AG04449 (cell line): ENCODE data around the gene CAMK1.

Experiments used
- CTCF ChIA-PET: fragments of 350-600 bp; formaldehyde crosslinking; extraction: SDS; loops from one replicate; lab custom pipeline; 2021; ENCODE audit warnings: antibody characterized with exemption; lab: Yijun Ruan, JAX
- POLR2A ChIA-PET: fragments of 400-600, 350-600 bp; formaldehyde crosslinking; extraction: SDS; loops from one replicate; lab custom pipeline; 2020; ENCODE audit warnings: antibody characterized with exemption, inconsistent platforms; lab: Yijun Ruan, JAX
- DNase-seq: peaks from one replicate; pipeline ENCODE4 v3.0.0-alpha.2; 2010; ENCODE audit warnings: low read depth, low spot score
- H3K4me3 ChIP-seq: 2 replicates; pipeline ENCODE4 v1.5.1; 2011; ENCODE audit warnings: low read depth, mild to moderate bottlenecking, control low read depth, low read length
- TF ChIP-seq, protein P1 (sequence below): IDR thresholded peaks from one replicate; pipeline ENCODE4 v1.5.1; 2011; ENCODE audit warnings: mild to moderate bottlenecking, moderate library complexity, low read length, control low read depth, inconsistent platforms; ENCODE audit not compliant: insufficient read depth; ENCODE audit errors: missing control alignments

The CAMK1 gene

DNA sequence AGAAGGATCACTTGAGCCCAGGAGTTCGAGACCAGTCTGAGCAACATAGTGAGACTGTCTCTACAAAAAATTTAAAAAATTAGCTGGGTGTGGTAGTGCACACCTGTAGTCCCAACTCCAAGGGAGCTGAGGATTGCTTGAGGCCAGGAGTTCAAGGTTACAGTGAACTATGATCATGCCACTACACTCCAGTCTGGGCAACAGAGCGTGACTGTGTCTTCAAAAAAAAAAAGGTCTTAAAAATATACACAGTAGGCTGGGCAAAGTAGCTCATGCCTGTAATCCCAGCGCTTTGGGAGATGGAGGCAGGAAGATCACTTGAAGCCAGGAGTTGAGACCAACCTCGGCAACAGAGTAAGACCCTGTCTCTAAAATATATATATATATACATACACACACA is 11.2 kb upstream of the CAMK1 start:
- POLR2A ChIA-PET: interaction anchor here (0.8 to 1.1 kb wide), 2 partner anchors 9 to 12 kb away, joined by 3 read pairs; partner anchors contain the start of genes ARPC4 and TADA3
- CTCF ChIA-PET: interaction anchor here (0.7 to 2.0 kb wide), 3 partner anchors 7 to 23 kb away, joined by 3 to 7 read pairs (median 3); no protein-coding TSS in a partner anchor
- no peak for DNase-seq
- TF ChIP-seq, protein P1, sequence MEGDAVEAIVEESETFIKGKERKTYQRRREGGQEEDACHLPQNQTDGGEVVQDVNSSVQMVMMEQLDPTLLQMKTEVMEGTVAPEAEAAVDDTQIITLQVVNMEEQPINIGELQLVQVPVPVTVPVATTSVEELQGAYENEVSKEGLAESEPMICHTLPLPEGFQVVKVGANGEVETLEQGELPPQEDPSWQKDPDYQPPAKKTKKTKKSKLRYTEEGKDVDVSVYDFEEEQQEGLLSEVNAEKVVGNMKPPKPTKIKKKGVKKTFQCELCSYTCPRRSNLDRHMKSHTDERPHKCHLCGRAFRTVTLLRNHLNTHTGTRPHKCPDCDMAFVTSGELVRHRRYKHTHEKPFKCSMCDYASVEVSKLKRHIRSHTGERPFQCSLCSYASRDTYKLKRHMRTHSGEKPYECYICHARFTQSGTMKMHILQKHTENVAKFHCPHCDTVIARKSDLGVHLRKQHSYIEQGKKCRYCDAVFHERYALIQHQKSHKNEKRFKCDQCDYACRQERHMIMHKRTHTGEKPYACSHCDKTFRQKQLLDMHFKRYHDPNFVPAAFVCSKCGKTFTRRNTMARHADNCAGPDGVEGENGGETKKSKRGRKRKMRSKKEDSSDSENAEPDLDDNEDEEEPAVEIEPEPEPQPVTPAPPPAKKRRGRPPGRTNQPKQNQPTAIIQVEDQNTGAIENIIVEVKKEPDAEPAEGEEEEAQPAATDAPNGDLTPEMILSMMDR: no peak
- no peak overlapping the region for H3K4me3 ChIP-seq

DNA sequence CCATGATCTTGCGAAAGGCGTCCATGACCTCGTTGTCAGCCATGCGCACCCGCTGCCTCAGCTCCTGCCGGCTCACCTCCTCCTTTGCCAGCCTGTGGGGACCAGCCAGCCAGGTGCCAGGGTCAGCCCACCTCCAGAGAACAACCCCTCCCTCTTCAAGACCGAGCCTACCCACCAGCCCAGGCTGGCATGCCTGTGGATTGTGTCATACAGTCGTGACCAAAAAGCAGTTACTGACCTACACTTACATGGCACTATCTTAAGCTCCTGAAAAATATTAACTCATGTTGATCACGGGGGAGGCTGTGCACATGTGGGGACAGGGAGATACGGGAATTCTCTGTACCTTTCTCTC is 10.7 kb upstream of the CAMK1 start:
- no peak overlapping the region for H3K4me3 ChIP-seq
- DNase-seq: no peak
- TF ChIP-seq, protein P1: no peak
- ChIA-PET CTCF (interaction anchor here (0.7 to 2.0 kb wide), 3 partner anchors 8 to 24 kb away, joined by 3 to 7 read pairs (median 3); no protein-coding TSS in a partner anchor), POLR2A (interaction anchor here (0.8 kb wide), 1 partner anchor 12 kb away, joined by 3 read pairs; the partner anchor contains the start of genes ARPC4 and TADA3)

DNA sequence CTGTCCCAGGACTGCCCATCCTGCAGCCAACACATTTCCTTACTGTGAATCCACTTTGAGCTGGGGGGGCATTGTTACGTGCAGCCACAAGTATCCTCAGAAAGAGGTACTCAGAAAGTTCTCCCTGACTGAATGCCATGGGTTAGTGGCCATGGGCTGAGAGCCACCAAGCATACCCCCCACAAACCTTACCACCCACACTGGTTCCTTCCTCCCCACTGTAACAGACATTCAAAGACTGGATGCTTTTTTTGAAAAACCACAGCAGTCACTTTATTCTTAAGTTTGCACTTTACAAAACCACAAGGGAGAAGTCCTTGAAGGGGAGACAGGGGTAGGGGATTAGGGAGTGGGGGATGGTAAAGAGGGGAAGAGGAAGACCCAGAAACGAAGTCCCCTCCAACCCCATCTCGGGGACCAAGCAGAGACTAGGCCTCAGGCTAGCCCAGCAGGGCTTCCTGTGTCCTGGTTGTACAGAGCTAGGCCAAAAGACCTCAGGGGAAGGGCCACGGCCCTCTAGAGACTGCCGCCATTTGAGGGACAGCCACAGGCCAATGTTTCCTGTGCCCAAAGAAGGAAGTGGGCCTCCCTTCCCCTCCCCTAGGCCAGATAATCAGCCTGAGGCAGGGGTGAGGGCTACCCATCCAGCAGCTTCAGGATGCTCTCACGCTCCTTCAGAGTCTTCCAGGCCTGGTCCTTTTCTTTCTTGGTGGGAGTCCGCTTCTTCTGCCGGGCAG is 10.1 kb upstream of the CAMK1 start:
- no peak overlapping the region for H3K4me3 ChIP-seq
- CTCF ChIA-PET: interaction anchor here (1.5 to 2.0 kb wide), 2 partner anchors 8 to 11 kb away, joined by 3 to 7 read pairs; no protein-coding TSS in a partner anchor
- POLR2A ChIA-PET: no interaction called here
- TF ChIP-seq, protein P1: no peak
- no peak for DNase-seq

DNA sequence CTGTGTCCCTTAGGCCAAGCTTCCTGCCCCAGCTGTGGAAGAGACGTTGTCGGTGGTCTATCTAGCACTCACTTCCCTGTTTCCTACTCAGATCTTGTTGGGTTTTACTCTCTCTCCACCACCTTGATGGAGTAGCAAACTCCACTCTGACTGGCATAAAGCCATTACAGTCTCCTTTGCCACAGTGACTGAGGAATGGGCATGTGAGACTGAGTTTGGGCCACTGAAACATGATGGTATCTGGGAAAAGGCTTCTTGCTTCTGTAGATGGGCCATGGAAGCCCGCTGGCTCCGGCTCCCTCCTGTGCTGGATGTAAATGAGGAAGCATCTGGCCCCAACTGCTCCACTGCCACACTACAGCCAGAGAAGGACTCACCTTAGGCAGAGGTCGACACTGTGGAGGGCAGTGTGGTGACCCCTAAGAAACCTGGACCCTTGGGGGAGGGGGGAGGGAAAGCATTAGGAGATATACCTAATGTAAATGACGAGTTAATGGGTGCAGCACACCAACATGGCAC is 9.4 kb upstream of the CAMK1 start:
- TF ChIP-seq, protein P1: no peak
- POLR2A ChIA-PET: interaction anchor here (1.7 kb wide), 1 partner anchor 14 kb away, joined by 9 read pairs; the partner anchor contains the start of genes ARPC4 and TADA3
- no peak for DNase-seq
- H3K4me3 ChIP-seq: no peak overlapping the region
- CTCF ChIA-PET: no interaction called here

DNA sequence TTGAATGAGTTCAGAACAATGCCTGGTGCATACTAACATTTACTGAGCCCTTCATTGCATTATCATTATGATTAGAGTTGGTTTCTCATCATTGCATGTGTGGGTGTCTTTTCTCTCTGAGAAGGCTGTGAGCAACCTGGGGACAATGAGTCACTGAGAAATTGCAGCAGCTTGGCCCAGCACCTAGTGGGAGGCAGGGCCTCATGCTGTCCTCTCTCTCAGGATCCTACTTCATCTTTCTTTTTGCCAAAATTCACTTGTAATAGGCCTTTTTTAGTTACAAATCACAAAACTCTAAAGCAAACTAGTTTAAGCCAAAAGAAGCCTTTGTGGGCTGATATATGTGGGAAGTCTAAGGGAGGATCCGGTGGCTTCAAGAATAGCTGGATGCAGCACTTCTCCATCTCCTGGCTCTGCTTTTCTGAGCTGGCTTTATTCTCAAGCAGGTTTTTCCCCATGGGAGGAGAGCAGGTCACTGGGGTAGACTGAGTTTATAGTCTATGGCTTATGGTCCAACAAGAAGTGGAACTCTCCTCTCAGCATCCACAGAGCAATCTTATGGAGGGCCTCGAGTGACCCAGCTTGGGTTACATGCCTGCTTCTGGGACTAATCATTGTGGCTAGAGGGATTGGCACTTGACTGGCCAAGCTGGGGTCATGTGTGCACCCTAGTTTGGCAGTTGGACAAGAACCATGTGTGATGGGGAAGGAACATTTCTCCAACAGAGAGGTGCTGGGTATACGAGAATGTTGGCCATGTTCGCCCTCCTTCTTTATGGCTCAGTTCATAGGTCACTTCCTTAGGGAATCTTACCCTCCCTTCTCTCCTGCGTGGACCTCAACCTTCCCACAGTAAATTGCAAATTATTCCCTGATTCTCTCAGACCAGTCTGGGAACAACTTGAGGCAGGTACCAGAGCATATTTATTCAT is 8.7 kb upstream of the CAMK1 start:
- DNase-seq: peak; percentile 16
- ChIA-PET POLR2A (interaction anchor here (0.8 to 1.7 kb wide), 2 partner anchors 8 to 14 kb away, joined by 3 to 9 read pairs; partner anchors contain the start of genes ARPC4 and TADA3), CTCF (no interaction called here)
- TF ChIP-seq, protein P1: no peak
- no peak overlapping the region for H3K4me3 ChIP-seq
